SK-N-MC (cell line): ENCODE data around the gene CENPQ.

Source experiments
- EZH2 ChIP-seq: fragments of 200-600 bp; sonication (generic); IDR thresholded peaks from one replicate; pipeline ENCODE4 v1.6.1; 2017; ENCODE audit warnings: antibody characterized with exemption
- FOXP2 ChIP-seq: optimal IDR thresholded peaks from 2 replicates; pipeline ENCODE3; 2011; ENCODE audit warnings: mild to moderate bottlenecking, moderate library complexity; ENCODE audit not compliant: insufficient read depth; ENCODE audit errors: extremely low read length, control extremely low read depth
- POLR2AphosphoS5 ChIP-seq: IDR thresholded peaks from 2 replicates; pipeline ENCODE4 v1.6.1; 2012; ENCODE audit warnings: mild to moderate bottlenecking, low read depth, low read length, borderline replicate concordance

- TF ChIP-seq EZH2 (no peak), POLR2AphosphoS5 (no peak), FOXP2 (no peak)
Measured at GRCh38 chr6:49415358-49415757, 47.8 kb upstream of the CENPQ start.
